Kidney (tissue), 14 donors: ENCODE data around the gene COL21A1. TPM values are rescaled to one million over a fixed set of nuclear protein-coding genes. Genes with fewer than 3 reads are reported as not detected.

Experiments
- DNase-seq, 5 donors: peaks; one replicate each; pipeline ENCODE4 v3.0.0-alpha.2; 2013 to 2020
- FAIRE-seq: peaks from 2 replicates; lab custom pipeline; 2012; peaks lifted over from hg19 to GRCh38; lab: Jason Lieb, UNC
- H3K27ac ChIP-seq, 2 donors: one replicate each; pipeline ENCODE4 v1.7.0; 2013; ENCODE audit warnings: low read depth in 2 of 2, low read length in 2 of 2, inconsistent platforms in 1 of 2
- H3K27me3 ChIP-seq: one replicate; pipeline ENCODE4 v1.7.1; 2013; ENCODE audit warnings: low read length, inconsistent platforms; ENCODE audit not compliant: control insufficient read depth, insufficient read depth
- H3K36me3 ChIP-seq, 3 donors: one replicate each; pipeline versions ENCODE4 v1.7.0 to v1.7.1; 2013; ENCODE audit warnings: low read length in 3 of 3, control low read depth in 1 of 3, inconsistent platforms in 1 of 3; ENCODE audit not compliant: insufficient read depth in 3 of 3, control insufficient read depth in 2 of 3
- H3K4me1 ChIP-seq, 3 donors: one replicate each; pipeline versions ENCODE4 v1.7.0 to v1.7.1; 2013; ENCODE audit warnings: low read length in 3 of 3, inconsistent platforms in 1 of 3, low read depth in 1 of 3; ENCODE audit not compliant: control insufficient read depth in 2 of 3, insufficient read depth in 2 of 3
- H3K4me3 ChIP-seq, 3 donors: one replicate each; pipeline versions ENCODE4 v1.7.0 to v1.8.1; 2013; ENCODE audit warnings: low read length in 3 of 3, control low read depth in 1 of 3, inconsistent platforms in 1 of 3
- H3K9ac ChIP-seq, 3 donors: one replicate each; pipeline versions ENCODE4 v1.7.0 to v1.7.1; 2013; ENCODE audit warnings: low read length in 3 of 3, control low read depth in 1 of 3, inconsistent platforms in 1 of 3
- H3K9me3 ChIP-seq, 3 donors: one replicate each; pipeline versions ENCODE4 v1.7.0 to v1.7.1; 2013; ENCODE audit warnings: low read length in 3 of 3, control low read depth in 1 of 3, inconsistent platforms in 1 of 3; ENCODE audit not compliant: control insufficient read depth in 2 of 3, insufficient read depth in 1 of 3
- intact Hi-C: fragments of 100-400 bp; cut with DNase I; formaldehyde crosslinking; loops from one replicate; pipeline ENCODE4 v1.11.1; 2022
- polyA plus RNA-seq: library from polyadenylated mRNA; stranded (reverse); fragments of 350-450 nt; fragmentation: Illumina TruSeq; extraction: RNeasy Lipid Tissue Mini Kit (QIAGEN cat#74804); gene quantifications from one replicate; pipeline ENCODE4 v1.2.3, GENCODE V29; 2014; ENCODE audit warnings: low read depth, low replicate concordance; ENCODE audit not compliant: insufficient read depth
- total RNA-seq: library from RNA; stranded (reverse); fragmentation: NEBNext Ultra II Directional; extraction: Animal tissue kit (Norgen Biotek cat#: 25700); gene quantifications from one replicate; pipeline ENCODE4 v1.2.1, GENCODE V29; 2021
- TF ChIP-seq, protein P1 (sequence below): IDR thresholded peaks from 3 replicates; pipeline ENCODE4 v1.5.1; 2012; ENCODE audit warnings: mild to moderate bottlenecking, moderate library complexity, borderline replicate concordance; ENCODE audit not compliant: insufficient read depth; ENCODE audit errors: extremely low read depth
- donor health status: control.
- donor health status: control.
- donor health status: control.
- donor health status: control.
- donor health status: control.
- donor health status: DM: yes; HTN: yes; CAD: no.
- donor health status: Normal renal cell carcinoma (clear cell type).

Gene COL21A1
- total and polyA plus RNA-seq, 2 donors from 2014 or later: 1.6 to 3.1 TPM

DNA sequence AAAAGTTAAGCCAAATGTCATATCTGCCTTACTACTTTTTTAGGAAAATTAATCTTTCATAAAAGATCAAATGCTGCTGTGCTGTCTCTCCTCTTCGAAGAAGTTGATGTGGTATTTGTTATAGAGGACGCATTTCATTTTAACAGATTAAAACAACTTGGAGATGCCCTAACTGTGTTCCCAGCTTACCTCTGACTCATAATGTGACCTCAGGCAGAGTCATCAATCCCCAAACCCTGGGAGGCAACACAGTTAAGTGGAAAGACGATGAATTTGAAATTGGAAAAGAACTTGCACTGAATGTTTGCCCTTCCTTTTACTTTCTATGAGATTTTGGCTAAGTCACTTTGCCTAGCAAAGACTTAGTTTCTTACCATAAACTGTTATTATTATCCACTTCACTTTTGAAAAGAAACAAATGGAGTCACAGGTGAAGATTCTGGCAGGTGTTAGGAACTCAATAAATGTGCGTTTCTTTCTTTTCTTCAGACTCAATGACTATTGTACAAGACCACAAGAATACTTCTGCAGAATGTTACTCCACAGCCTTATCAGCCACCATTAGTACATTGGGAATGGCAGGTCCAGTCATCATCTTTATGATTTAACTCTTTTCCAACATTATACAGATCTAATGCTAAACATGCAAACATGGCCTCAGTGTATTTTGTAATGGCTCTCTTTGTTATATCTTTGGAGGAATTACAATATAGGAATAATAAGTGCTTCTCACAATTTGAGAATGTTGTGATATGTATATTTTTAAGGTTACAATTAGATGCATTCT, 102.6 kb downstream of the COL21A1 start:
- FAIRE-seq: no peak
- Histone ChIP-seq H3K4me1 (no peaks in the 10 kb centered on the region), H3K36me3 (no peaks in the 10 kb centered on the region), H3K9ac (no peak overlapping the region), H3K27ac (no peak overlapping the region), H3K4me3 (no peak overlapping the region), H3K9me3 (no peaks in the 10 kb centered on the region), H3K27me3 (no peaks in the 10 kb centered on the region)
- no peak for DNase-seq
- intact Hi-C loops: no loop called here
- TF ChIP-seq, protein P1, sequence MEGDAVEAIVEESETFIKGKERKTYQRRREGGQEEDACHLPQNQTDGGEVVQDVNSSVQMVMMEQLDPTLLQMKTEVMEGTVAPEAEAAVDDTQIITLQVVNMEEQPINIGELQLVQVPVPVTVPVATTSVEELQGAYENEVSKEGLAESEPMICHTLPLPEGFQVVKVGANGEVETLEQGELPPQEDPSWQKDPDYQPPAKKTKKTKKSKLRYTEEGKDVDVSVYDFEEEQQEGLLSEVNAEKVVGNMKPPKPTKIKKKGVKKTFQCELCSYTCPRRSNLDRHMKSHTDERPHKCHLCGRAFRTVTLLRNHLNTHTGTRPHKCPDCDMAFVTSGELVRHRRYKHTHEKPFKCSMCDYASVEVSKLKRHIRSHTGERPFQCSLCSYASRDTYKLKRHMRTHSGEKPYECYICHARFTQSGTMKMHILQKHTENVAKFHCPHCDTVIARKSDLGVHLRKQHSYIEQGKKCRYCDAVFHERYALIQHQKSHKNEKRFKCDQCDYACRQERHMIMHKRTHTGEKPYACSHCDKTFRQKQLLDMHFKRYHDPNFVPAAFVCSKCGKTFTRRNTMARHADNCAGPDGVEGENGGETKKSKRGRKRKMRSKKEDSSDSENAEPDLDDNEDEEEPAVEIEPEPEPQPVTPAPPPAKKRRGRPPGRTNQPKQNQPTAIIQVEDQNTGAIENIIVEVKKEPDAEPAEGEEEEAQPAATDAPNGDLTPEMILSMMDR: no peak

DNA sequence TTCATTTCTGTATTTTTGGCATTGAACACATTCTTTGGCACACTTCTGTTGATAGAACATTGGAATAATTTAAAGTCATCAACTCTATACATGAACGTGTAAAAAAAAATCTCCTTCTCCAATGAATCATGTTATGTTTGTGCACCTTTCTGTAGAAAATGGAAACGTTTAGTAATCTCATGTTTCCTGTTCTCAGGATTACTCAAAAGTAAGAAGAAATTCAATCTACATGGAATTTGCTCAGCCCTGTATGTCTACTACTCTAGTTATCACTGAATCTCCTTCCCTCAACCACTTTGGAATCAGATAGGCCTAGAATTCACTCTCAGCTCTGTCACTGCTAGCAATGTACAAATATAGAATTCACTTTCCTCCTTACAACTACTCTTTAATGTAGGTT, 103.6 kb downstream of the COL21A1 start:
- H3K9ac ChIP-seq: no peak overlapping the region
- H3K4me3 ChIP-seq: no peak overlapping the region
- no peaks in the 10 kb centered on the region for H3K4me1 ChIP-seq
- H3K27ac ChIP-seq: no peak overlapping the region
- H3K36me3 ChIP-seq: no peaks in the 10 kb centered on the region
- intact Hi-C loops: no loop called here
- no peaks in the 10 kb centered on the region for H3K27me3 ChIP-seq
- H3K9me3 ChIP-seq: no peaks in the 10 kb centered on the region
- DNase-seq (no peak), FAIRE-seq (no peak)
- TF ChIP-seq, protein P1: no peak

DNA sequence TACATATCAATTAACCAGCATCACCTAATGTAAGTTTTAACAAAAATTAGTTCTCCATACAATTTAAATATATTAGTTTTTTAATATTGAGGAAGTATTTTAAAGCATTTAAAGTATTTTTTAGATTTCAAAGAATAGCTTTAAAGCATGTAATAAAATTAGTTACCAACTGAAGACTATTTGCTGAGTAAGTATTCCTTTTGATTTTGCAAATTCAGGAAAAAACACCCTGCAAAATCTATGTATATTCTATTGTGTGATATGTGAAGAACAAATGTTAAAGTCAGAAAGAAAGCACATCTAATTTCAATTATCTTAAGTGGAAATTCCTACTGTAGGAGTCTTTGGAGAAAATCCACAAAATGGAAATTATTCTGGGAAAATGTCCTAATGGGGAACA, 107.3 kb downstream of the COL21A1 start:
- H3K27me3 ChIP-seq: no peaks in the 10 kb centered on the region
- H3K36me3 ChIP-seq: no peaks in the 10 kb centered on the region
- no peak overlapping the region for H3K9ac ChIP-seq
- H3K4me3 ChIP-seq: no peak overlapping the region
- FAIRE-seq (no peak), DNase-seq (no peak)
- no peak overlapping the region for H3K27ac ChIP-seq
- H3K4me1 ChIP-seq: no peaks in the 10 kb centered on the region
- TF ChIP-seq, protein P1: no peak
- no peaks in the 10 kb centered on the region for H3K9me3 ChIP-seq
- intact Hi-C loops: no loop called here
